CD4-positive, alpha-beta T cell (primary cell): ENCODE results near the gene TPK1. TPM values are rescaled to one million over a fixed set of nuclear protein-coding genes. Genes with fewer than 3 reads are reported as not detected.

ENCODE experiments used
- ATAC-seq: fragments of 200-7000 bp; cut with Tn5 transposase; one replicate; pipeline ENCODE4 v1.10.0; 2022; ENCODE audit warnings: mild to moderate bottlenecking; ENCODE audit not compliant: poor library complexity
- CTCF ChIA-PET: fragments of 350-600 bp; sonication (Branson Sonifier 250); formaldehyde crosslinking; loops from one replicate; lab custom pipeline; 2021; ENCODE audit warnings: antibody characterized with exemption, inconsistent platforms; lab: Charles Lee
- POLR2A ChIA-PET: fragments of 350-600 bp; sonication (Branson Sonifier 250); formaldehyde crosslinking; loops from one replicate; lab custom pipeline; 2021; ENCODE audit warnings: antibody characterized with exemption, inconsistent platforms; lab: Charles Lee
- DNase-seq, 14 experiments: peaks; one replicate each; pipeline ENCODE4 v3.0.0-alpha.2; 2013 to 2020; ENCODE audit warnings: mixed read lengths in 2 of 14
- H3K27ac ChIP-seq, 2 donors: one replicate each; pipeline versions ENCODE4 v1.5.1 to v1.7.0; 2013; ENCODE audit warnings: low read length in 2 of 2, low read depth in 1 of 2, mild to moderate bottlenecking in 1 of 2
- H3K27me3 ChIP-seq, 2 experiments: 1 replicate in 1 of 2; 2 replicates in 1 of 2; pipeline versions ENCODE4 v1.6.1 to v1.7.0; 2013; ENCODE audit warnings: low read length in 2 of 2, control low read depth in 1 of 2, mild to moderate bottlenecking in 1 of 2, moderate library complexity in 1 of 2; ENCODE audit not compliant: insufficient read depth in 2 of 2, control insufficient read depth in 1 of 2
- H3K36me3 ChIP-seq: one replicate; pipeline ENCODE4 v1.6.1; 2013; ENCODE audit warnings: low read length, control low read depth; ENCODE audit not compliant: insufficient read depth
- H3K4me1 ChIP-seq: one replicate; pipeline ENCODE4 v1.6.1; 2013; ENCODE audit warnings: low read length, control low read depth; ENCODE audit not compliant: insufficient read depth
- H3K4me3 ChIP-seq: one replicate; pipeline ENCODE4 v1.5.1; 2013; ENCODE audit warnings: mild to moderate bottlenecking, low read length, moderate library complexity
- H3K9me3 ChIP-seq, 2 experiments: 1 replicate in 1 of 2; 2 replicates in 1 of 2; pipeline versions ENCODE4 v1.6.1 to v1.7.0; 2013; ENCODE audit warnings: low read length in 2 of 2, mild to moderate bottlenecking in 2 of 2, control low read depth in 1 of 2, moderate library complexity in 1 of 2; ENCODE audit not compliant: control insufficient read depth in 1 of 2, insufficient read depth in 1 of 2
- H3K27ac Mint-ChIP-seq: one replicate; pipeline ENCODE4 v1.8.0; 2020; ENCODE audit warnings: mixed read lengths
- H3K27me3 Mint-ChIP-seq: one replicate; pipeline ENCODE4 v1.8.0; 2021; ENCODE audit warnings: mixed read lengths
- H3K36me3 Mint-ChIP-seq: one replicate; pipeline ENCODE4 v1.8.0; 2021; ENCODE audit warnings: low read depth, mixed read lengths
- H3K4me1 Mint-ChIP-seq: one replicate; pipeline ENCODE4 v1.8.0; 2021; ENCODE audit warnings: low read depth, mixed read lengths
- H3K4me3 Mint-ChIP-seq: one replicate; pipeline ENCODE4 v1.8.0; 2020; ENCODE audit warnings: mild to moderate bottlenecking, mixed read lengths
- H3K9me3 Mint-ChIP-seq: one replicate; pipeline ENCODE4 v1.8.0; 2020; ENCODE audit warnings: mixed read lengths
- intact Hi-C, 2 experiments: fragments of 100-400 bp; cut with DNase I in 1 of 2; cut with micrococcal nuclease in 1 of 2; formaldehyde crosslinking; loops; one replicate each; pipeline versions ENCODE4 v1.15.1 to v1.9.0; 2023 to 2025; cut with DNase I, micrococcal nuclease
- total RNA-seq, 174 experiments: library from RNA in 2 of 174; stranded (reverse) in 2 of 174; gene quantifications; one replicate each; pipeline ENCODE4 v1.2.3 and lab custom pipeline; 2021 to 2026
- TF ChIP-seq, protein P1 (sequence below): fragments of 200-600 bp; IDR thresholded peaks from one replicate; pipeline ENCODE4 v1.8.0; 2022; ENCODE audit warnings: antibody characterized with exemption, mild to moderate bottlenecking

TPK1 gene
- total RNA-seq, 2 experiments from 2014 or later: 17.1 to 17.8 TPM

DNA sequence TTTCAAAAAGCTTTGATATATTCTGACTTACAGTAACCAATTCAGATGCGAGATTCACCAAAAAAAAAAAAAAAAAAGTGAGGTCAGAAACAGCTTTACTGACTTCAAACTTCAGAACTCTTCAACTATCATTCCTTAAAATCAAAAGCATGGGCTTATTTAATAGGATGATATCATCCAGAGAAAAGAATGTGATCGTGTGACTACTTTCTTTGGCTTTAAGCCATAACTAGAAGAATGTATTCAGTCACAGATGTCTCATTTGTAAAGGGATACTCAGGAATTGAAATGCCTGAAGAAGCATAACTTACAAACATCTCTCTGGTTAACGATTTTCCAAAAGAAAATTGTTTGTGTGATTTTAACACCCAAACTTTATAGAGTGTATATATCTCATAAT is 11.5 kb downstream of the TPK1 start:
- no peaks in the 10 kb centered on the region for H3K36me3 Mint-ChIP-seq
- H3K4me3 Mint-ChIP-seq: no peak overlapping the region
- ChIA-PET CTCF (no interaction called here), POLR2A (interaction anchor here (1.1 to 9.6 kb wide), 2 partner anchors 10 to 11 kb away, joined by 3 to 302 read pairs; partner anchors contain the start of gene TPK1)
- no peak overlapping the region for H3K4me3 ChIP-seq
- no peak overlapping the region for H3K27ac Mint-ChIP-seq
- no peaks in the 10 kb centered on the region for H3K9me3 ChIP-seq
- no peaks in the 10 kb centered on the region for H3K36me3 ChIP-seq
- no peaks in the 10 kb centered on the region for H3K9me3 Mint-ChIP-seq
- TF ChIP-seq, protein P1, sequence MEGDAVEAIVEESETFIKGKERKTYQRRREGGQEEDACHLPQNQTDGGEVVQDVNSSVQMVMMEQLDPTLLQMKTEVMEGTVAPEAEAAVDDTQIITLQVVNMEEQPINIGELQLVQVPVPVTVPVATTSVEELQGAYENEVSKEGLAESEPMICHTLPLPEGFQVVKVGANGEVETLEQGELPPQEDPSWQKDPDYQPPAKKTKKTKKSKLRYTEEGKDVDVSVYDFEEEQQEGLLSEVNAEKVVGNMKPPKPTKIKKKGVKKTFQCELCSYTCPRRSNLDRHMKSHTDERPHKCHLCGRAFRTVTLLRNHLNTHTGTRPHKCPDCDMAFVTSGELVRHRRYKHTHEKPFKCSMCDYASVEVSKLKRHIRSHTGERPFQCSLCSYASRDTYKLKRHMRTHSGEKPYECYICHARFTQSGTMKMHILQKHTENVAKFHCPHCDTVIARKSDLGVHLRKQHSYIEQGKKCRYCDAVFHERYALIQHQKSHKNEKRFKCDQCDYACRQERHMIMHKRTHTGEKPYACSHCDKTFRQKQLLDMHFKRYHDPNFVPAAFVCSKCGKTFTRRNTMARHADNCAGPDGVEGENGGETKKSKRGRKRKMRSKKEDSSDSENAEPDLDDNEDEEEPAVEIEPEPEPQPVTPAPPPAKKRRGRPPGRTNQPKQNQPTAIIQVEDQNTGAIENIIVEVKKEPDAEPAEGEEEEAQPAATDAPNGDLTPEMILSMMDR: no peak
- peaks cover 77% of the 10 kb centered on the region for H3K4me1 Mint-ChIP-seq
- DNase-seq: no peak
- no peak overlapping the region for H3K27ac ChIP-seq
- H3K27me3 ChIP-seq: no peaks in the 10 kb centered on the region
- ATAC-seq: no peak
- intact Hi-C loops: no loop called here
- H3K27me3 Mint-ChIP-seq: no peaks in the 10 kb centered on the region
- peaks cover 22% of the 10 kb centered on the region for H3K4me1 ChIP-seq

- no peak overlapping the region for H3K27ac ChIP-seq
- H3K27me3 ChIP-seq: no peaks in the 10 kb centered on the region
- ATAC-seq: no peak
- H3K27me3 Mint-ChIP-seq: no peaks in the 10 kb centered on the region
- H3K4me1 Mint-ChIP-seq: peaks cover 84% of the 10 kb centered on the region
- H3K4me3 ChIP-seq: no peak overlapping the region
- intact Hi-C loops: no loop called here
- no peaks in the 10 kb centered on the region for H3K9me3 ChIP-seq
- DNase-seq: no peak
- ChIA-PET CTCF (interaction anchor here (1.4 kb wide), 1 partner anchor 11 kb away, joined by 4 read pairs; no protein-coding TSS in a partner anchor), POLR2A (interaction anchor here (0.6 to 9.6 kb wide), 3 partner anchors 9 to 46 kb away, joined by 3 to 302 read pairs (median 11); partner anchors contain the start of gene TPK1)
- H3K4me3 Mint-ChIP-seq: no peak overlapping the region
- peaks cover 6% of the 10 kb centered on the region for H3K36me3 Mint-ChIP-seq
- TF ChIP-seq, protein P1: no peak
- H3K27ac Mint-ChIP-seq: no peak overlapping the region
- peaks cover 39% of the 10 kb centered on the region for H3K4me1 ChIP-seq
- no peaks in the 10 kb centered on the region for H3K36me3 ChIP-seq
- peaks cover 2% of the 10 kb centered on the region for H3K9me3 Mint-ChIP-seq
Measured at GRCh38 chr7:144822223-144822622, 13.6 kb downstream of the TPK1 start.

- Histone ChIP-seq H3K27me3 (no peaks in the 10 kb centered on the region), H3K36me3 (no peaks in the 10 kb centered on the region), H3K27ac (no peak overlapping the region), H3K4me1 (peaks cover 39% of the 10 kb centered on the region), H3K9me3 (no peaks in the 10 kb centered on the region), H3K4me3 (no peak overlapping the region)
- Mint-ChIP-seq H3K27ac (peak overlapping the region; percentile 92), H3K4me1 (peaks cover 89% of the 10 kb centered on the region), H3K9me3 (peaks cover 2% of the 10 kb centered on the region), H3K4me3 (peak overlapping the region; percentile 1), H3K36me3 (peaks cover 6% of the 10 kb centered on the region), H3K27me3 (no peaks in the 10 kb centered on the region)
- TF ChIP-seq, protein P1: no peak
- POLR2A ChIA-PET: interaction anchor here (1.1 to 9.6 kb wide), 4 partner anchors 8 to 25 kb away, joined by 3 to 302 read pairs (median 7); partner anchors contain the start of gene TPK1
- DNase-seq (peak in 1 of 14 experiments; percentile 23), ATAC-seq (no peak)
- CTCF ChIA-PET: interaction anchor here (1.2 to 1.4 kb wide), 2 partner anchors 12 to 14 kb away, joined by 3 to 4 read pairs; no protein-coding TSS in a partner anchor
- intact Hi-C loops: no loop called here
Measured at GRCh38 chr7:144821067-144821466, 14.8 kb downstream of the TPK1 start.
